Esophagus muscularis mucosa (tissue), 4 donors: ENCODE results near the gene DDHD1.

ENCODE experiments used
- EP300 ChIP-seq: sonication (generic); formaldehyde crosslinking; IDR thresholded peaks from one replicate; pipeline ENCODE4 v1.6.1; 2017; ENCODE audit warnings: antibody characterized with exemption
- POLR2A ChIP-seq: fragments of 450-650 bp; IDR thresholded peaks from one replicate; pipeline ENCODE4 v1.6.1; 2017; ENCODE audit warnings: antibody characterized with exemption, moderate library complexity, mild to moderate bottlenecking, low read depth
- TF ChIP-seq, protein P1 (sequence below), 3 experiments: fragments of 200-600 bp in 2 of 3; fragments of 450-650 bp in 1 of 3; sonication (generic) in 2 of 3; IDR thresholded peaks; one replicate each; pipeline ENCODE4 v1.5.1; 2017 to 2019; ENCODE audit warnings: antibody characterized with exemption in 3 of 3, mild to moderate bottlenecking in 2 of 3, moderate library complexity in 1 of 3

GRCh38 chr14:53090853-53091252 lies 62.3 kb downstream of the DDHD1 start:
- TF ChIP-seq EP300 (no peak), POLR2A (no peak)
- TF ChIP-seq, protein P1, sequence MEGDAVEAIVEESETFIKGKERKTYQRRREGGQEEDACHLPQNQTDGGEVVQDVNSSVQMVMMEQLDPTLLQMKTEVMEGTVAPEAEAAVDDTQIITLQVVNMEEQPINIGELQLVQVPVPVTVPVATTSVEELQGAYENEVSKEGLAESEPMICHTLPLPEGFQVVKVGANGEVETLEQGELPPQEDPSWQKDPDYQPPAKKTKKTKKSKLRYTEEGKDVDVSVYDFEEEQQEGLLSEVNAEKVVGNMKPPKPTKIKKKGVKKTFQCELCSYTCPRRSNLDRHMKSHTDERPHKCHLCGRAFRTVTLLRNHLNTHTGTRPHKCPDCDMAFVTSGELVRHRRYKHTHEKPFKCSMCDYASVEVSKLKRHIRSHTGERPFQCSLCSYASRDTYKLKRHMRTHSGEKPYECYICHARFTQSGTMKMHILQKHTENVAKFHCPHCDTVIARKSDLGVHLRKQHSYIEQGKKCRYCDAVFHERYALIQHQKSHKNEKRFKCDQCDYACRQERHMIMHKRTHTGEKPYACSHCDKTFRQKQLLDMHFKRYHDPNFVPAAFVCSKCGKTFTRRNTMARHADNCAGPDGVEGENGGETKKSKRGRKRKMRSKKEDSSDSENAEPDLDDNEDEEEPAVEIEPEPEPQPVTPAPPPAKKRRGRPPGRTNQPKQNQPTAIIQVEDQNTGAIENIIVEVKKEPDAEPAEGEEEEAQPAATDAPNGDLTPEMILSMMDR (IDR thresholded peaks at IDR 0.05): no peak
